ENCODE data around the gene KCNA10.

KCNA10 gene

GRCh38 chr1:110508028-110508940 lies 10.7 kb downstream of the KCNA10 start:
- Histone ChIP-seq H3K9me3 (ENCODE audit: insufficient read depth, low read depth, low read length) (peaks cover 2% of the 10 kb centered on the region), H2AK5ac (ENCODE audit: low read length) (no peak overlapping the region), H3K14ac (ENCODE audit: low read length) (no peak overlapping the region), H3K79me1 (ENCODE audit: low read length) (no peaks in the 10 kb centered on the region), H3K36me3 (ENCODE audit: control insufficient read depth in 1 of 2, insufficient read depth in 2 of 2, low read length in 2 of 2) (no peaks in the 10 kb centered on the region), H4K12ac (ENCODE audit: low read depth, low read length) (no peak overlapping the region), H3K4me3 (ENCODE audit: low read depth, low read length) (no peak overlapping the region), H3K23ac (ENCODE audit: low read length) (no peak overlapping the region), H2BK12ac (ENCODE audit: low read length) (no peak overlapping the region), H2BK5ac (ENCODE audit: low read depth, low read length, poor library complexity) (no peak overlapping the region), H3K27ac (ENCODE audit: low read depth, low read length) (no peak overlapping the region), H3K27me3 (ENCODE audit: insufficient read depth, low read length) (no peaks in the 10 kb centered on the region), H3K4me1 (ENCODE audit: control insufficient read depth in 1 of 2, insufficient read depth in 2 of 2, low read length in 2 of 2) (peaks cover 7 to 11% of the 10 kb centered on the region in 2 experiments), H3K4ac (ENCODE audit: low read depth, low read length) (no peak overlapping the region), H2BK120ac (ENCODE audit: insufficient read depth, low read length, poor library complexity) (no peak overlapping the region), H3K18ac (ENCODE audit: low read length) (no peak overlapping the region), H4K8ac (ENCODE audit: low read depth, low read length) (no peak overlapping the region), H3K9ac (ENCODE audit: low read length) (no peak overlapping the region), H2AFZ (ENCODE audit: insufficient read depth, low read length, poor library complexity) (no peak overlapping the region), H3K4me2 (ENCODE audit: low read length) (no peak overlapping the region), H4K91ac (ENCODE audit: low read depth, low read length) (no peak overlapping the region), H3K79me2 (ENCODE audit: control insufficient read depth, insufficient read depth, low read length, poor library complexity) (no peaks in the 10 kb centered on the region)
- peak; percentile 59 to 65 for DNase-seq
- WGBS (ENCODE audit: extremely low coverage, insufficient coverage, insufficient read length) = no CpG with 5 or more reads among the region's 14 CpGs

GRCh38 chr1:110506541-110506940 lies 12.4 kb downstream of the KCNA10 start:
- no peaks in the 10 kb centered on the region for H3K79me1 ChIP-seq (ENCODE audit: low read length)
- H3K4me2 ChIP-seq (ENCODE audit: low read length) = no peak overlapping the region
- H3K27me3 ChIP-seq (ENCODE audit: insufficient read depth, low read length) = no peaks in the 10 kb centered on the region
- no peaks in the 10 kb centered on the region for H3K79me2 ChIP-seq (ENCODE audit: control insufficient read depth, insufficient read depth, low read length, poor library complexity)
- H3K27ac ChIP-seq (ENCODE audit: low read depth, low read length) = no peak overlapping the region
- no peak overlapping the region for H4K12ac ChIP-seq (ENCODE audit: low read depth, low read length)
- no peak overlapping the region for H3K4me3 ChIP-seq (ENCODE audit: low read depth, low read length)
- no peak overlapping the region for H4K91ac ChIP-seq (ENCODE audit: low read depth, low read length)
- no peak overlapping the region for H3K9ac ChIP-seq (ENCODE audit: low read length)
- no peak for DNase-seq
- H3K36me3 ChIP-seq (ENCODE audit: control insufficient read depth in 1 of 2, insufficient read depth in 2 of 2, low read length in 2 of 2) = no peaks in the 10 kb centered on the region
- H2BK12ac ChIP-seq (ENCODE audit: low read length) = no peak overlapping the region
- no peak overlapping the region for H3K4ac ChIP-seq (ENCODE audit: low read depth, low read length)
- H3K4me1 ChIP-seq (ENCODE audit: control insufficient read depth in 1 of 2, insufficient read depth in 2 of 2, low read length in 2 of 2) = peaks cover 7 to 11% of the 10 kb centered on the region in 2 experiments
- no peak overlapping the region for H2AFZ ChIP-seq (ENCODE audit: insufficient read depth, low read length, poor library complexity)
- H2AK5ac ChIP-seq (ENCODE audit: low read length) = no peak overlapping the region
- no peak overlapping the region for H2BK5ac ChIP-seq (ENCODE audit: low read depth, low read length, poor library complexity)
- WGBS (ENCODE audit: extremely low coverage, insufficient coverage, insufficient read length) = no CpG with 5 or more reads among the region's 4 CpGs
- no peak overlapping the region for H4K8ac ChIP-seq (ENCODE audit: low read depth, low read length)
- H3K14ac ChIP-seq (ENCODE audit: low read length) = no peak overlapping the region
- H3K23ac ChIP-seq (ENCODE audit: low read length) = no peak overlapping the region
- peaks cover 2% of the 10 kb centered on the region for H3K9me3 ChIP-seq (ENCODE audit: insufficient read depth, low read depth, low read length)
- H3K18ac ChIP-seq (ENCODE audit: low read length) = no peak overlapping the region
- H2BK120ac ChIP-seq (ENCODE audit: insufficient read depth, low read length, poor library complexity) = no peak overlapping the region

GRCh38 chr1:110505596-110505995 lies 13.4 kb downstream of the KCNA10 start:
- Histone ChIP-seq H3K14ac (ENCODE audit: low read length) (no peak overlapping the region), H3K36me3 (ENCODE audit: control insufficient read depth in 1 of 2, insufficient read depth in 2 of 2, low read length in 2 of 2) (no peaks in the 10 kb centered on the region), H4K12ac (ENCODE audit: low read depth, low read length) (no peak overlapping the region), H4K91ac (ENCODE audit: low read depth, low read length) (no peak overlapping the region), H2BK120ac (ENCODE audit: insufficient read depth, low read length, poor library complexity) (no peak overlapping the region), H3K4me1 (ENCODE audit: control insufficient read depth in 1 of 2, insufficient read depth in 2 of 2, low read length in 2 of 2) (peaks cover 7 to 11% of the 10 kb centered on the region in 2 experiments), H3K79me2 (ENCODE audit: control insufficient read depth, insufficient read depth, low read length, poor library complexity) (no peaks in the 10 kb centered on the region), H3K4ac (ENCODE audit: low read depth, low read length) (no peak overlapping the region), H2BK5ac (ENCODE audit: low read depth, low read length, poor library complexity) (no peak overlapping the region), H3K4me3 (ENCODE audit: low read depth, low read length) (no peak overlapping the region), H4K8ac (ENCODE audit: low read depth, low read length) (no peak overlapping the region), H3K9me3 (ENCODE audit: insufficient read depth, low read depth, low read length) (peaks cover 2% of the 10 kb centered on the region), H2AFZ (ENCODE audit: insufficient read depth, low read length, poor library complexity) (no peak overlapping the region), H3K9ac (ENCODE audit: low read length) (no peak overlapping the region), H3K4me2 (ENCODE audit: low read length) (no peak overlapping the region), H2BK12ac (ENCODE audit: low read length) (no peak overlapping the region), H3K27ac (ENCODE audit: low read depth, low read length) (no peak overlapping the region), H2AK5ac (ENCODE audit: low read length) (no peak overlapping the region), H3K18ac (ENCODE audit: low read length) (no peak overlapping the region), H3K79me1 (ENCODE audit: low read length) (no peaks in the 10 kb centered on the region), H3K23ac (ENCODE audit: low read length) (no peak overlapping the region), H3K27me3 (ENCODE audit: insufficient read depth, low read length) (no peaks in the 10 kb centered on the region)
- WGBS (ENCODE audit: extremely low coverage, insufficient coverage, insufficient read length) = no CpG with 5 or more reads among the region's 3 CpGs
- peak; percentile 52 to 75 for DNase-seq

- Histone ChIP-seq H2AFZ (ENCODE audit: insufficient read depth, low read length, poor library complexity) (no peak overlapping the region), H4K8ac (ENCODE audit: low read depth, low read length) (no peak overlapping the region), H2BK120ac (ENCODE audit: insufficient read depth, low read length, poor library complexity) (no peak overlapping the region), H2AK5ac (ENCODE audit: low read length) (no peak overlapping the region), H4K12ac (ENCODE audit: low read depth, low read length) (no peak overlapping the region), H3K4me1 (ENCODE audit: control insufficient read depth in 1 of 2, insufficient read depth in 2 of 2, low read length in 2 of 2) (peaks cover 7 to 11% of the 10 kb centered on the region in 2 experiments), H3K18ac (ENCODE audit: low read length) (no peak overlapping the region), H3K79me2 (ENCODE audit: control insufficient read depth, insufficient read depth, low read length, poor library complexity) (no peaks in the 10 kb centered on the region), H3K36me3 (ENCODE audit: control insufficient read depth in 1 of 2, insufficient read depth in 2 of 2, low read length in 2 of 2) (no peaks in the 10 kb centered on the region), H3K79me1 (ENCODE audit: low read length) (no peaks in the 10 kb centered on the region), H3K14ac (ENCODE audit: low read length) (no peak overlapping the region), H4K91ac (ENCODE audit: low read depth, low read length) (no peak overlapping the region), H3K4me3 (ENCODE audit: low read depth, low read length) (no peak overlapping the region), H3K9me3 (ENCODE audit: insufficient read depth, low read depth, low read length) (no peaks in the 10 kb centered on the region), H2BK5ac (ENCODE audit: low read depth, low read length, poor library complexity) (no peak overlapping the region), H3K27ac (ENCODE audit: low read depth, low read length) (no peak overlapping the region), H3K27me3 (ENCODE audit: insufficient read depth, low read length) (no peaks in the 10 kb centered on the region), H3K9ac (ENCODE audit: low read length) (no peak overlapping the region), H3K4ac (ENCODE audit: low read depth, low read length) (no peak overlapping the region), H3K4me2 (ENCODE audit: low read length) (no peak overlapping the region), H2BK12ac (ENCODE audit: low read length) (no peak overlapping the region), H3K23ac (ENCODE audit: low read length) (no peak overlapping the region)
- no peak for DNase-seq
- WGBS (ENCODE audit: extremely low coverage, insufficient coverage, insufficient read length) = no CpG with 5 or more reads among the region's 7 CpGs
These were observed 14.7 kb downstream of the KCNA10 start for GRCh38 chr1:110504226-110504625.

Measured in trophoblast cell (in vitro differentiated cells and primary cell).